ENCODE results near the gene BHMT2.

BHMT2 gene

GRCh38 chr5:79069488-79070349 is at the start of gene BHMT2, which contains the start of gene DMGDH:
Gene BHMT2 (plus strand): TSS chr5:79069767. CDS start chr5:79069783, 16 bp downstream.
Gene DMGDH (minus strand): TSS chr5:79069674. CDS start chr5:79069620, 54 bp downstream.
- DNase-seq (ENCODE audit: low read depth): peak; percentile 28

- peak; percentile 35 for DNase-seq (ENCODE audit: low read depth)
These were observed 48.6 kb upstream of the BHMT2 start for GRCh38 chr5:79020861-79021561.

GRCh38 chr5:79021753-79022152 is 47.8 kb upstream of the BHMT2 start:
- no peak for DNase-seq (ENCODE audit: low read depth)

GRCh38 chr5:79022771-79023170 is 46.8 kb upstream of the BHMT2 start:
- no peak for DNase-seq (ENCODE audit: low read depth)

- no peak for DNase-seq (ENCODE audit: low read depth)
These were observed 46.2 kb upstream of the BHMT2 start for GRCh38 chr5:79023348-79023747.

- no peak for DNase-seq (ENCODE audit: low read depth)
These were observed 45.6 kb upstream of the BHMT2 start for GRCh38 chr5:79023947-79024346.

GRCh38 chr5:79025054-79025472 is 44.5 kb upstream of the BHMT2 start:
- peak; percentile 32 for DNase-seq (ENCODE audit: low read depth)

GRCh38 chr5:79030663-79031484 is 38.7 kb upstream of the BHMT2 start:
- no peak for DNase-seq (ENCODE audit: low read depth)

- no peak for DNase-seq (ENCODE audit: low read depth)
These were observed 38.1 kb upstream of the BHMT2 start for GRCh38 chr5:79031485-79031867.

- DNase-seq (ENCODE audit: low read depth): no peak
These were observed 37.4 kb upstream of the BHMT2 start for GRCh38 chr5:79032031-79032695.

- DNase-seq (ENCODE audit: low read depth): no peak
These were observed 36.8 kb upstream of the BHMT2 start for GRCh38 chr5:79032782-79033181.

GRCh38 chr5:79035237-79035636 is 34.3 kb upstream of the BHMT2 start:
- DNase-seq (ENCODE audit: low read depth): no peak

GRCh38 chr5:79036769-79037168 is 32.8 kb upstream of the BHMT2 start:
- DNase-seq (ENCODE audit: low read depth): no peak

GRCh38 chr5:79042188-79042587 is 27.4 kb upstream of the BHMT2 start:
- DNase-seq (ENCODE audit: low read depth): no peak

GRCh38 chr5:79047199-79047598 is 22.4 kb upstream of the BHMT2 start:
- DNase-seq (ENCODE audit: low read depth): no peak

GRCh38 chr5:79048437-79048836 is 21.1 kb upstream of the BHMT2 start:
- DNase-seq (ENCODE audit: low read depth): no peak

- no peak for DNase-seq (ENCODE audit: low read depth)
These were observed 19.1 kb upstream of the BHMT2 start for GRCh38 chr5:79050498-79050897.

- DNase-seq (ENCODE audit: low read depth): no peak
These were observed 16.2 kb upstream of the BHMT2 start for GRCh38 chr5:79053321-79053720.

GRCh38 chr5:79055017-79055416 is 14.6 kb upstream of the BHMT2 start:
- DNase-seq (ENCODE audit: low read depth): no peak

GRCh38 chr5:79056847-79057246 is 12.7 kb upstream of the BHMT2 start:
- DNase-seq (ENCODE audit: low read depth): no peak

GRCh38 chr5:79059674-79060073 is 9.9 kb upstream of the BHMT2 start:
- DNase-seq (ENCODE audit: low read depth): no peak

GRCh38 chr5:79062436-79062835 is 7.1 kb upstream of the BHMT2 start:
- DNase-seq (ENCODE audit: low read depth): no peak

Measured in GM04504 (cell line).